Mesenchymal stem cell (in vitro differentiated cells and primary cell): Measurements from ENCODE around the gene HDLBP.

Experiments
- DNase-seq: peaks from one replicate; pipeline ENCODE4 v3.0.0-alpha.2; 2013
- H2AFZ ChIP-seq: one replicate; pipeline ENCODE4 v1.6.1; 2013; ENCODE audit warnings: low read depth, mild to moderate bottlenecking, control low read depth, inconsistent platforms, low read length, moderate library complexity
- H2AK5ac ChIP-seq: 2 replicates; pipeline ENCODE4 v1.6.1; 2013; ENCODE audit warnings: low read length, moderate library complexity, mild to moderate bottlenecking, inconsistent platforms; ENCODE audit not compliant: severe bottlenecking
- H2BK120ac ChIP-seq: one replicate; pipeline ENCODE4 v1.6.1; 2013; ENCODE audit warnings: low read depth, mild to moderate bottlenecking, inconsistent platforms, low read length, moderate library complexity
- H2BK12ac ChIP-seq, 2 experiments: one replicate each; pipeline ENCODE4 v1.6.1; 2013; ENCODE audit warnings: inconsistent platforms in 2 of 2, low read length in 2 of 2, mild to moderate bottlenecking in 2 of 2, moderate library complexity in 2 of 2, control low read depth in 1 of 2
- H2BK15ac ChIP-seq: one replicate; pipeline ENCODE4 v1.6.1; 2013; ENCODE audit warnings: mild to moderate bottlenecking, low read depth, inconsistent platforms; ENCODE audit not compliant: poor library complexity, severe bottlenecking
- H2BK5ac ChIP-seq: 2 replicates; pipeline ENCODE4 v1.6.1; 2013; ENCODE audit warnings: low read depth, mild to moderate bottlenecking, low read length, control low read depth, inconsistent platforms; ENCODE audit not compliant: poor library complexity, severe bottlenecking
- H3K14ac ChIP-seq, 2 experiments: one replicate each; pipeline ENCODE4 v1.6.1; 2013; ENCODE audit warnings: inconsistent platforms in 2 of 2, low read length in 2 of 2, control low read depth in 1 of 2, mild to moderate bottlenecking in 1 of 2, moderate library complexity in 1 of 2
- H3K18ac ChIP-seq, 2 experiments: one replicate each; pipeline ENCODE4 v1.6.1; 2013; ENCODE audit warnings: inconsistent platforms in 2 of 2, low read length in 2 of 2, control low read depth in 1 of 2, low read depth in 1 of 2, mild to moderate bottlenecking in 1 of 2
- H3K23ac ChIP-seq, 2 experiments: one replicate each; pipeline ENCODE4 v1.6.1; 2013; ENCODE audit warnings: inconsistent platforms in 2 of 2, low read length in 2 of 2, mild to moderate bottlenecking in 2 of 2, moderate library complexity in 2 of 2, control low read depth in 1 of 2
- H3K27ac ChIP-seq: 2 replicates; pipeline ENCODE4 v1.5.1; 2013; ENCODE audit warnings: mild to moderate bottlenecking, moderate library complexity, low read length, control low read depth, inconsistent platforms; ENCODE audit not compliant: poor library complexity, severe bottlenecking
- H3K27me3 ChIP-seq, 2 experiments: 2 replicates each; pipeline versions ENCODE4 v1.6.1 to v1.7.0; 2013; ENCODE audit warnings: low read length in 2 of 2, mild to moderate bottlenecking in 2 of 2, moderate library complexity in 2 of 2, control low read depth in 1 of 2, inconsistent platforms in 1 of 2; ENCODE audit not compliant: control insufficient read depth in 1 of 2, insufficient read depth in 1 of 2
- H3K36me3 ChIP-seq, 2 experiments: 2 replicates each; pipeline versions ENCODE4 v1.6.1 to v1.7.0; 2013; ENCODE audit warnings: low read length in 2 of 2, control low read depth in 1 of 2, inconsistent platforms in 1 of 2, low read depth in 1 of 2, mild to moderate bottlenecking in 1 of 2; ENCODE audit not compliant: insufficient read depth in 2 of 2, control insufficient read depth in 1 of 2
- H3K4ac ChIP-seq, 2 experiments: one replicate each; pipeline ENCODE4 v1.6.1; 2013; ENCODE audit warnings: inconsistent platforms in 2 of 2, low read length in 2 of 2, mild to moderate bottlenecking in 2 of 2, moderate library complexity in 2 of 2, control low read depth in 1 of 2, low read depth in 1 of 2
- H3K4me1 ChIP-seq: 2 replicates; pipeline ENCODE4 v1.6.1; 2013; ENCODE audit warnings: low read depth, low read length, control low read depth; ENCODE audit not compliant: control insufficient read depth, insufficient read depth
- H3K4me2 ChIP-seq: 2 replicates; pipeline ENCODE4 v1.6.1; 2013; ENCODE audit warnings: low read length, mild to moderate bottlenecking, inconsistent platforms; ENCODE audit not compliant: poor library complexity, severe bottlenecking
- H3K4me3 ChIP-seq, 2 experiments: 2 replicates each; pipeline versions ENCODE4 v1.5.1 to v1.7.0; 2013; ENCODE audit warnings: low read length in 2 of 2, mild to moderate bottlenecking in 2 of 2, control low read depth in 1 of 2, low read depth in 1 of 2; ENCODE audit not compliant: insufficient read depth in 1 of 2
- H3K79me1 ChIP-seq: replicated peaks from 2 replicates; pipeline ENCODE4 v1.6.1; 2013; ENCODE audit warnings: mild to moderate bottlenecking, control low read depth, low read length, inconsistent platforms; ENCODE audit not compliant: poor library complexity, severe bottlenecking
- H3K9ac ChIP-seq: 2 replicates; pipeline ENCODE4 v1.7.0; 2013; ENCODE audit warnings: mild to moderate bottlenecking, low read length, moderate library complexity
- H3K9me3 ChIP-seq: 2 replicates; pipeline ENCODE4 v1.7.0; 2013; ENCODE audit warnings: mild to moderate bottlenecking, low read length; ENCODE audit not compliant: control insufficient read depth
- H4K8ac ChIP-seq: one replicate; pipeline ENCODE4 v1.6.1; 2013; ENCODE audit warnings: inconsistent platforms, mild to moderate bottlenecking, low read length, moderate library complexity
- H4K91ac ChIP-seq: one replicate; pipeline ENCODE4 v1.6.1; 2013; ENCODE audit warnings: mild to moderate bottlenecking, low read length, inconsistent platforms
- WGBS: methylation state at CpG from one replicate; pipeline ENCODE4 v1.1.7; 2013; ENCODE audit warnings: mixed read lengths; 5-methylcytosine and 5-hydroxymethylcytosine counted together

HDLBP gene

GRCh38 chr2:241271706-241272302, 43.7 kb downstream of the HDLBP start:
- Histone ChIP-seq H3K4me2 (peak overlapping the region; percentile 87), H3K9me3 (no peaks in the 10 kb centered on the region), H3K4me3 (peak overlapping the region; percentile 82 to 96), H3K18ac (peak overlapping the region; percentile 94 to 96), H4K8ac (peak overlapping the region; percentile 95), H3K14ac (peak overlapping the region; percentile 72 to 79), H2AK5ac (no peak overlapping the region), H3K4ac (peak overlapping the region; percentile 96 to 98), H2BK15ac (peak overlapping the region; percentile 91), H3K9ac (peak overlapping the region; percentile 91), H3K4me1 (peaks cover 31% of the 10 kb centered on the region), H2AFZ (no peak overlapping the region), H3K27ac (peak overlapping the region; percentile 50), H2BK12ac (no peak overlapping the region), H2BK120ac (peak overlapping the region; percentile 87), H3K27me3 (no peaks in the 10 kb centered on the region), H2BK5ac (peak overlapping the region; percentile 93), H3K79me1 (peaks cover 1% of the 10 kb centered on the region), H3K36me3 (peaks cover 24 to 25% of the 10 kb centered on the region in 2 experiments), H4K91ac (peak overlapping the region; percentile 86), H3K23ac (peak overlapping the region in 1 of 2 experiments; percentile 73)
- WGBS = 1% methylated on average over 31 of the region's 37 CpGs
- peak; percentile 84 for DNase-seq

- WGBS = 84% methylated on average over 5 of the region's 5 CpGs
- H3K36me3 ChIP-seq = peaks cover 33 to 37% of the 10 kb centered on the region in 2 experiments
- no peaks in the 10 kb centered on the region for H3K9me3 ChIP-seq
- H3K4ac ChIP-seq = no peak overlapping the region
- no peaks in the 10 kb centered on the region for H3K27me3 ChIP-seq
- peak overlapping the region; percentile 87 for H3K4me2 ChIP-seq
- H3K9ac ChIP-seq = peak overlapping the region; percentile 91
- no peak overlapping the region for H2BK15ac ChIP-seq
- DNase-seq = no peak
- H2AK5ac ChIP-seq = no peak overlapping the region
- no peak overlapping the region for H2BK120ac ChIP-seq
- no peak overlapping the region for H3K18ac ChIP-seq
- no peak overlapping the region for H4K91ac ChIP-seq
- peaks cover 31% of the 10 kb centered on the region for H3K4me1 ChIP-seq
- peaks cover 1% of the 10 kb centered on the region for H3K79me1 ChIP-seq
- H2BK5ac ChIP-seq = no peak overlapping the region
- no peak overlapping the region for H3K27ac ChIP-seq
- no peak overlapping the region for H3K14ac ChIP-seq
- no peak overlapping the region for H2AFZ ChIP-seq
- no peak overlapping the region for H2BK12ac ChIP-seq
- no peak overlapping the region for H4K8ac ChIP-seq
- H3K4me3 ChIP-seq = peak overlapping the region in 1 of 2 experiments; percentile 82
- H3K23ac ChIP-seq = no peak overlapping the region
These were observed 44.9 kb downstream of the HDLBP start for GRCh38 chr2:241270531-241270930.

- Histone ChIP-seq H3K27ac (no peak overlapping the region), H2AK5ac (no peak overlapping the region), H3K9me3 (no peaks in the 10 kb centered on the region), H2AFZ (no peak overlapping the region), H2BK15ac (no peak overlapping the region), H2BK120ac (no peak overlapping the region), H3K4me3 (peak overlapping the region in 1 of 2 experiments; percentile 82), H3K18ac (no peak overlapping the region), H2BK12ac (no peak overlapping the region), H3K14ac (no peak overlapping the region), H4K91ac (no peak overlapping the region), H2BK5ac (no peak overlapping the region), H3K9ac (peak overlapping the region; percentile 91), H3K79me1 (peaks cover 1% of the 10 kb centered on the region), H3K4me1 (peaks cover 31% of the 10 kb centered on the region), H4K8ac (no peak overlapping the region), H3K27me3 (no peaks in the 10 kb centered on the region), H3K4ac (no peak overlapping the region), H3K36me3 (peaks cover 39 to 42% of the 10 kb centered on the region in 2 experiments), H3K23ac (peak overlapping the region in 1 of 2 experiments; percentile 66), H3K4me2 (peak overlapping the region; percentile 87)
- no peak for DNase-seq
- WGBS = 96% methylated on average over 15 of the region's 15 CpGs
These were observed 45.6 kb downstream of the HDLBP start for GRCh38 chr2:241269707-241270520.

- Histone ChIP-seq H2BK12ac (no peak overlapping the region), H3K36me3 (peaks cover 47 to 50% of the 10 kb centered on the region in 2 experiments), H4K91ac (no peak overlapping the region), H2BK5ac (no peak overlapping the region), H3K23ac (no peak overlapping the region), H3K4ac (no peak overlapping the region), H3K79me1 (peaks cover 7% of the 10 kb centered on the region), H3K4me1 (peaks cover 31% of the 10 kb centered on the region), H3K9ac (peak overlapping the region; percentile 91), H3K27ac (no peak overlapping the region), H2BK120ac (no peak overlapping the region), H3K4me3 (peak overlapping the region in 1 of 2 experiments; percentile 82), H2BK15ac (no peak overlapping the region), H3K27me3 (no peaks in the 10 kb centered on the region), H4K8ac (no peak overlapping the region), H3K14ac (no peak overlapping the region), H3K9me3 (no peaks in the 10 kb centered on the region), H2AK5ac (no peak overlapping the region), H2AFZ (no peak overlapping the region), H3K4me2 (no peak overlapping the region), H3K18ac (no peak overlapping the region)
- DNase-seq = peak; percentile 50
- WGBS = 90% methylated on average over 14 of the region's 14 CpGs
These were observed 46.6 kb downstream of the HDLBP start for GRCh38 chr2:241268716-241269445.
